Stimulated activated CD4-positive, alpha-beta T cell treated with anti-CD3 and anti-CD28 coated beads, Interleukin-15, amount 100 ng/mL, for 24 hours (primary cell): ENCODE results near the gene RUFY2.

Experiments
- DNase-seq: peaks from one replicate; pipeline ENCODE4 v3.0.0-alpha.2; 2020

The RUFY2 gene

GRCh38 chr10:68364101-68364886, 42.8 kb downstream of the RUFY2 start:
- no peak for DNase-seq

- DNase-seq, result no peak
Measured at GRCh38 chr10:68362590-68362989, 44.5 kb downstream of the RUFY2 start.

- DNase-seq, result no peak
Measured at GRCh38 chr10:68359189-68359588, 47.9 kb downstream of the RUFY2 start.

DNA sequence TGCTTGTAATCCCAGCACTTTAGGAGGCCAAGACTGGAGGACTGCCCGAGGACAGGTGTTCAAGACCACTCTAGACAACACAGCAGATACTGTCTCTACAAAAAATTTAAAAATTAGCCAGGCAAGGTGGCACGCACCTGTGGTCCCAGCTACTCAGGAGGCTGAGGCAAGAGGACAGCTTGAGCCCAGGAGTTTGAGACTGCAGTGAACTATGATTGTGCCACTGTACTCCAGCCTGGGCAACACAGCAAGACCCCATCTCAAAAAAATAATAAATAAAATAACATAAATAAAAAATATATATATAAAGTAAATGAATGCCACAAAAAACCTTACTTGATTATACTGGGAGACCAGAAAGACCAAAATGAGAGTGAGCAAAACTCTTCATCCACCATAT, 53.5 kb downstream of the RUFY2 start:
- DNase-seq, result no peak

- DNase-seq, result peak; percentile 57
Measured at GRCh38 chr10:68348265-68348741, 58.8 kb downstream of the RUFY2 start.

- DNase-seq, result no peak
Measured at GRCh38 chr10:68346774-68347173, 60.3 kb downstream of the RUFY2 start.

DNA sequence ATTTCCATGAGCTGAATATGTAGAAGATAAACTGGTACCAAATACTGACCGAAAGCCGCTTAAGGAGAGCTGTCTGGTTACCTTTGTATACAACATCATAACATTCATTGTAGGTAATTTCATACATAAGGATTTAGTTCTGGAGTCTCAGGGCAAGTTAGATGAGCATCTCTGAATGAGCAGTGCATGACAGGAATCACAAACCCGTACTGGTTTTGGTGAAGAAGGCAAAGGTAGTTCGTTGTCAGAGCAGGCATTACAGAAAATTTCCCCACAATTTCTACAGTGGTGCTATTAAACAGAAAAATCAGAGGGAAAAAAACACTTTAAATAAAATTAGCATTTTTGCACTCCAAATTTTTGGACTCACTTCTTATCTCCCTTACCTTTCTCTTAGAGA, 61.5 kb downstream of the RUFY2 start:
- DNase-seq, result no peak

GRCh38 chr10:68342909-68343516, 64.1 kb downstream of the RUFY2 start:
- no peak for DNase-seq

- DNase-seq, result no peak
Measured at GRCh38 chr10:68340358-68341080, 66.6 kb downstream of the RUFY2 start.

GRCh38 chr10:68336754-68337351, 70.2 kb downstream of the RUFY2 start:
- DNase-seq, result no peak

GRCh38 chr10:68334672-68335467, 72.2 kb downstream of the RUFY2 start:
- DNase-seq, result no peak

DNA sequence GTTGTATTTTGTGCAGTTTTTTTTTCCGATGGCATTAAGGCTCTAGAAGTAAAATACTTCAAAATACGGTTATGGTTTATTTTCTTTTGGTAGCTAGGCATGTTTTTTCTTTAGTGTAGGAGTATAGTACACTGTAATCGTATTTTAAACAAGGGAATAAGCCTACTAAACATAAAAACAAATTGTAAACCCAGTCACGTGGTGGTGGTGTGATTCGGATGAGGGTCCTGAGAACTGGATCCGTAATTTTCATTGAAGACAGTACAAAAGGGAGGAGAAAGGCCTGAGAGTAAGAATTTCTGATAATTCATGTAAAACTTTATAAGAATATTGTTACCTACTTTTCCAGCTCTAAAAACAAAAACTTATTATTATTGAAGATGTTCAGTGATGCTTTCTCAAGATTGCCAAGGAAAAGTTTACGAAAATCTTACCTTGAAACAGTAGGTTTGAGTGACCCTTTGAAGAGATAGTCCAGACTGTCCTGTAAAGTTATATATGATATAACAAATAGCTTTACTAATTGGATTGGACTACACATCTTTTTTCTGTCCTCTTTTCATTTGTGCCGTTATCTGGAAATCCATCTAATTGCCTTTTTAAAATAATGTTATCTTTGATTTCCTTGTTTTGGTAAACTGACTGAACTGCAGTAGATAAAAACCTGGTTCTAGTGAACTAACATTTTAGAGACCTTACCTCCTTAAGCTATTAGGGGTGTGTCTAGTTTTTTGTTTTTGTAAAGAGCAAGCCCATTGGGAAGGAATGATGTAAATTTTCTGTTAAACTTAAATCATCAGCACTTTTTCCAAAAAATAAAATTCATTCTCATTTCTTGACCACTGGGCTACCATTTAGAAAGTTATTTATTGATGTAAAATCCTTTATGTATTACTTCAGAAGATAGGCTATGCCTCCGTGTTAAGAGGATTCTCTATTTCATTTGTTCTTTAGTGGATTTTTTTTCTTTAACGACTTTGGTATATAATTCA, 73.3 kb downstream of the RUFY2 start:
- no peak for DNase-seq

DNA sequence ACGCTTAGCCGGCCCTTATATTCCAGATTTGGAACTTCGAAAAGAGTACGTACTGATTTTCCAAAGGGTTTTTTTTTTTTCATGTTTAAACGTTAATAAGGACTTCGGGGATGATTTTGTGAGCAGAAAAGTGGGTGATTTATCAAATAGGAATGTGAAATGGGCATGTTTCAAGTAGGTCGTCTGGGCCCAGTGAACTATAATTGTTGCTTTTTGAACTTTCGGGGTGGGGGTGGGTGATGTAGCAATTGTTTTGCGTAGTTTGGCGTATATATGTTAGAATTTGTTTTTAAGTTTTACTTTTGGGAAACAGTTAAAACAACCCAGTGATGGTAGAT, 74.0 kb downstream of the RUFY2 start:
- no peak for DNase-seq

DNA sequence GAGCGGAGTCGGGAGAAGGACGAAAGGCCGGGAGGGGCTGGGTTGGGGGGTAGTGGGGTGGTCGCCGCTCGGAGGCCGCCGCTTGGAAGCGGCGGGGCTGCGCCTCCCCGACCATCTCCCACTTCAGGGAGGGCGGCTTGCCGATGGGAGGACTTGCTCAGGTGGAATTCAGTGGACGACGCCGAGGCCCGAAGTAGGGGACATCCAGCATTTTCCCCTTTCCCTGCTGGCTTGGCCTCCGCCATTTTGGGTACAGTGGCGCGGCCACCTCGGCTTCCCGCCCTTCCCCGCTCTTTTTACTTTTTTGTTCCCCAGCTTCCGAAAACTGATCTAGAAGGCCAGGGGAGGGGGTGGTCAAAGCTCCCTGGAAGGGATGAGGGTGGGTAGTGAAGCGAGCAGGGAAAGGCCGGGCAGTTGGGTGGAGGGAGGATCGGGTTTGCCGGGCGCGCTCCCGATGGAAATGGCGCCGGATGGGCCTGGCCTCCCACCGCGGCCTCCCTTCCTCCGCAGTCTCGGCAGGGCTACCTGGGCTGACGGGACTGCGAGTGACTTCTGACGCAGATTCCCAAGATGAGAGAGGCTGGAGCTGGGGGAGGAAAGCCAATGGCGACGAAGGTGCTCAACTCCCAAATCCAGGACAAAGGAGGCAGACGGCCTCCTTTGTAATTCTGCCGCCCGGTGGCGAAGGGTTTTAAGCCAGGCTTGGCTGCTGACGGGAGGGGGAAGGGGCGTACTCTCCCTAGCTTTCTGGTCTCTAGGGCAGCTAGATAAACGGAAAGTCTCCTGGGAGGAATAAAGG, 74.6 kb downstream of the RUFY2 start, which contains the start of gene PBLD:
Gene PBLD (minus strand): TSS at position 670 of the 799 bp plus-strand sequence. CDS start 26,084 bp downstream, outside the sequence.
- DNase-seq, result peak; percentile 72

DNA sequence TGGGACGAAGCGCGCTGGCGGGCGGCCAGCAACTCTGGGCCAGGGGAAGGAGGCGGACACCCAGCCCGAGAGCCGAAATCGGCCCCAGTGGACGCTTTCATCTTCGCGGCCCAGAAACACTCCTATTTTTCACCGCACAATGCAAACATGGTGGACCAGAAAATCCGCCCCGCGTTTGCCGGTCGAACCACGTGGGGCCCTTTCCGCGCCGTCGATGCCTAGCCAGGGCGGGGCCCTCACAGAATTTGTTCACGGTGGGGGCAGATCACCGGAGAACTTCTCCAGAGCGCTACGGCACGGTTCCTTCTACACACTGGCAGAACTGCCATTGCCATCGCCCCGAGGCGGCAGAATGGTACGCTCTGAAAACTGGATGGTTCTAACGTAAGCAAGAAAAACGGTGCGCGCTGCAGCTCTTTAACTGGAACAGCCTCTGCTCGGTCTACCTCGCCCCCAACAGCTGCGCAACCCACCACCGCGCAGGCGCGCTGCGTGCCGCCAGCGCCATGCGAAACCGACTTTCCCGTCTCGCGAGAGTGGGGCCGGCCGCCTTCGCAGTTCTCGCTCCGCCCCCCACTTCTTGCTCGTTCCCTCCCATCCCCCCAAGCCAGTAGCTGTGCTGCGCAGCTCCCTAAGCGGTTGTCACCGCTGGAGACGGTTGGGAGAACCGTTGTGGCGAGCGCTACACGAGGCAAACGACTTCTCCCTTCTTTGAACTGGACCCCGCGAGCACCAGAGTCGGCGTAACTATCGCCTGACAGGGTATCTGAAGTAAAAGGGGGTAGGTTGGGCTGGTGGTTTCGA, 75.4 kb downstream of the RUFY2 start, which contains the start of gene HNRNPH3:
Gene HNRNPH3 (plus strand): TSS at position 610 of the 804 bp plus-strand sequence. CDS start 5,158 bp downstream, outside the sequence.
- peak; percentile 99 for DNase-seq

DNA sequence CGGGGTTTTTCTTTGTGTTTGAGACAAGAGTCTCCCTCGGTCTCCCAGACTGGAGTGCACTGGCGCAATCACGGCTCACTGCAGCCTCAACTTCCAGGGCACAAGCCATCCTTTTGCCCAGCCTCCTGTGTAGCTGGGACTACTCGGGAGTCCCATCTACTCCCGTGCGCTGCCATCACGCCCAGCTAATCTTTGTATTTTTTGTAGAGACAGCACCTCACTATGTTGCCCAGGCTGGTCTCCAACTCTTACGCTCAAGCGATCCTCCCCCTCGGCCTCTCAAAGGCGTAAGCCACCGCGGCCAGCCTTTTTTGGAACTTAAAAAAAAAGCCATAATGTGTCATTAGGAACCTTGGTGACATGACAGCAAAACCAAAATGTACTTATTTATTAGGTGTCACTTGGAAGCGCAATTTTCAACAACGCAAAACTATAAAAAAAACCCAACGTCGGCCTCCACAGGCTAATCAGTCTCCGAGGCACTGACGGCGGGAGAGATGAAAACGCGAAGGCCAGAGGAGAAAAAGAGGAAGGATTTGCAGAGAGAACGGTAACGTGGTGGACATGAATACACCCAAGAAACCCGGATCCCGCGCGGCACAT, 76.1 kb downstream of the RUFY2 start:
- DNase-seq, result no peak

GRCh38 chr10:68329506-68329861, 77.6 kb downstream of the RUFY2 start:
- no peak for DNase-seq

DNA sequence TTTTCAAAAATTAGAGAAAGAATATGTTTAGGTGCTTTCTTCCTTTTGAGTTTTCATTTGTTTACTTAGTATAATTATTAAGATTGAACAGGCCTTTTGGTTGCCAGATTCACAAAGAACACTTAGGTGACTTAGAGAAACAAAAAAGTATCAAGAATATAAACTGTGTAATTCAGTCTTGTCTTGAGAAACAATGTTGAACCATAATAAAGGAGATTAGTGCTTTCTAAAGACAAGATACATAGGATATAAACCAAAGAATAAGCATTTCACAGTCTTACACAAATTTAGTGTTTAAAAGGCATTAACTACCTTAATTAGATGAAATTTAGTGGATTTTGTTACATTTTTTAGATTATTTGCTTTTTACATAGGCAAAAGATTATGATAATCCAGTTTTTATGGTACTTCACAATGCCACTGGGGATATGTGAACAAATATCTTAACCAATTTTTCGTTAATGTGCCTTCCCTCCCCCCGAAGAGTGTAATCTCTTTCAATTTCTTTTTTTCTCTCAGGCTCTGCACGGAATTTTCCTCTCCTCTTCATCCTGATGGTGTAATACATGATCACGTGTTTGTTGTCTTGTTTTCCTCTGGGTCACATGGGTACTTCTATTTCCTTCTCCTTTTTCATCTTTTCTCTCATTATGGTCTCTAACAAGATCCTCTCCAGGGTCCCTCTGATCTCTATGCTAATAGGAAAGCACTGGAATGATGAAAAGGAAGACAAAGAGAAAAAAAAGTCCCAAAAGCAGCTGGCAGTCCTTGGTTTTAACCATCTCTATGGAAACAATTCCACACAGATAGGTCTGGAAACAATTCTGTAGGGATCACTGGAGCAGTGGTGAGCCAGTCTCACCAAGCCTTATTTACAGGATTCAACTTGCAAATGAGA, 78.9 kb downstream of the RUFY2 start:
- DNase-seq, result no peak
